Endodermal cell (in vitro differentiated cells): Measurements from ENCODE around the gene NUTM1. TPM values are rescaled to one million over a fixed set of nuclear protein-coding genes. Genes with fewer than 3 reads are reported as not detected.
"Not testable (repeated sequence)": the region's sequence is repeated elsewhere in the genome, so short reads cannot be mapped to it uniquely, and the experiment has no call there.

Experiments
- DNase-seq: peaks from one replicate; pipeline ENCODE4 v3.0.0-alpha.2; 2017
- H3K27ac ChIP-seq: 2 replicates; pipeline ENCODE4 v1.5.1; 2013; ENCODE audit warnings: mild to moderate bottlenecking, low read depth, low read length, moderate library complexity
- H3K27me3 ChIP-seq: 2 replicates; pipeline ENCODE4 v1.6.1; 2013; ENCODE audit warnings: mild to moderate bottlenecking, low read length, moderate library complexity; ENCODE audit not compliant: insufficient read depth, control insufficient read depth, poor library complexity, severe bottlenecking
- H3K36me3 ChIP-seq: 2 replicates; pipeline ENCODE4 v1.7.0; 2013; ENCODE audit warnings: mild to moderate bottlenecking, low read length, moderate library complexity; ENCODE audit not compliant: control insufficient read depth, insufficient read depth
- H3K4me1 ChIP-seq: one replicate; pipeline ENCODE4 v1.7.0; 2013; ENCODE audit warnings: low read length; ENCODE audit not compliant: control insufficient read depth, insufficient read depth
- H3K4me3 ChIP-seq: 2 replicates; pipeline ENCODE4 v1.5.1; 2013; ENCODE audit warnings: mild to moderate bottlenecking, low read length, moderate library complexity
- H3K9ac ChIP-seq: 2 replicates; pipeline ENCODE4 v1.6.1; 2013; ENCODE audit warnings: mild to moderate bottlenecking, low read length, moderate library complexity; ENCODE audit not compliant: poor library complexity, severe bottlenecking; ENCODE audit errors: extremely low read depth
- H3K9me3 ChIP-seq: 2 replicates; pipeline ENCODE4 v1.6.1; 2013; ENCODE audit warnings: mild to moderate bottlenecking, low read length, moderate library complexity; ENCODE audit not compliant: control insufficient read depth
- H3K27ac Mint-ChIP-seq: 2 replicates; pipeline ENCODE4 v1.8.0; 2020; ENCODE audit warnings: mixed read lengths
- H3K27me3 Mint-ChIP-seq: 2 replicates; pipeline ENCODE4 v1.8.0; 2021; ENCODE audit warnings: mild to moderate bottlenecking, mixed read lengths; ENCODE audit not compliant: insufficient read depth
- H3K36me3 Mint-ChIP-seq: 2 replicates; pipeline ENCODE4 v1.8.0; 2020; ENCODE audit warnings: low read depth, mixed read lengths
- H3K4me1 Mint-ChIP-seq: 2 replicates; pipeline ENCODE4 v1.8.0; 2020; ENCODE audit warnings: mixed read lengths
- H3K4me3 Mint-ChIP-seq: 2 replicates; pipeline ENCODE4 v1.8.0; 2020; ENCODE audit warnings: mild to moderate bottlenecking, moderate library complexity, mixed read lengths
- H3K9me3 Mint-ChIP-seq: 2 replicates; pipeline ENCODE4 v1.8.0; 2020; ENCODE audit warnings: mild to moderate bottlenecking, mixed read lengths
- CTCF ChIP-seq: fragments of 200-600 bp; sonication (generic); conservative IDR thresholded peaks from 2 replicates; pipeline ENCODE4 v1.5.0; 2021; ENCODE audit warnings: antibody characterized with exemption, mild to moderate bottlenecking
- WGBS, 2 experiments: methylation state at CpG; one replicate each; pipeline versions ENCODE4 v1.1.5 to v1.1.7; 2013; ENCODE audit warnings: missing lambda C conversion rate in 2 of 2, mixed read lengths in 1 of 2; ENCODE audit not compliant: insufficient coverage in 1 of 2, insufficient read length in 1 of 2; 5-methylcytosine and 5-hydroxymethylcytosine counted together
- total RNA-seq, 2 donors: library from RNA; stranded (reverse); fragmentation: NEBNext Ultra II Directional in 1 of 2; extraction: Animal tissue kit (Norgen Biotek cat#: 25700) in 1 of 2; gene quantifications; 2 replicates in 1 of 2; 3 replicates in 1 of 2; pipeline ENCODE4 v1.2.1, GENCODE V29; 2021

Gene NUTM1
- total RNA-seq, 2 donors from 2014 or later: 0.09 TPM; not detected in 1

DNA sequence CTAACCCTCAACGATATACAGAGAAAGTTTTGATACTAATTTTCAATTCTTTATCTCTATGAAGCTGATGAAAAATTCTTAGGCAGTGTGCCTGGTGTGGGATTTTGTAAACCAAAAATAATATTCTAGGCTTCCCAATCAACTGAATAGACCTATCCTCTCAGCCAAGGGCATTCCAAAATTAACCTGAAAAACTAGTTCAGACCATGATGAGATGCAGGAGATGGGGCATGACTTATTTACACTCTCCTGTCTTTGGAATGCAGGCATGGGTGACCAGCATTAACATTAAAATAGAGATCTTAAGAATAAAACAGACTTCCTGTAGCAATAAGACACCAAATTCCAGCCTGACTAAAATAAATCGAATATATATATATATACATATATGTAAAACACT, 31.7 kb downstream of the NUTM1 start:
- WGBS, 2 experiments: no CpG with 5 or more reads among the region's 2 CpGs
- Mint-ChIP-seq H3K4me3 (no peak overlapping the region), H3K36me3 (no peaks in the 10 kb centered on the region), H3K9me3 (peaks cover 21% of the 10 kb centered on the region), H3K27ac (no peak overlapping the region), H3K27me3 (peaks cover 11% of the 10 kb centered on the region), H3K4me1 (peaks cover 7% of the 10 kb centered on the region)
- no peaks in the 10 kb centered on the region for H3K36me3 ChIP-seq
- no peak overlapping the region for H3K27ac ChIP-seq
- DNase-seq: no peak
- H3K4me1 ChIP-seq: no peaks in the 10 kb centered on the region
- TF ChIP-seq CTCF: no peak
- no peak overlapping the region for H3K4me3 ChIP-seq
- H3K27me3 ChIP-seq: no peaks in the 10 kb centered on the region
- H3K9ac ChIP-seq: no peak overlapping the region
- peaks cover 11% of the 10 kb centered on the region for H3K9me3 ChIP-seq

- H3K27me3 Mint-ChIP-seq, H3K4me3 ChIP-seq, DNase-seq, H3K27ac Mint-ChIP-seq, H3K27ac ChIP-seq, H3K36me3 ChIP-seq, H3K36me3 Mint-ChIP-seq, H3K4me1 Mint-ChIP-seq, H3K4me1 ChIP-seq, H3K27me3 ChIP-seq, H3K4me3 Mint-ChIP-seq, H3K9ac ChIP-seq: not testable (repeated sequence)
- 80 to 100% methylated on average over 1 to 2 of the region's 2 CpGs for WGBS, 2 experiments
- peaks cover 11% of the 10 kb centered on the region for H3K9me3 ChIP-seq
- H3K9me3 Mint-ChIP-seq: peaks cover 21% of the 10 kb centered on the region
These were observed 32.4 kb downstream of the NUTM1 start for GRCh38 chr15:34375541-34375940.

GRCh38 chr15:34376856-34377255, 33.7 kb downstream of the NUTM1 start:
- Histone ChIP-seq H3K27me3 (no peaks in the 10 kb centered on the region), H3K36me3 (no peaks in the 10 kb centered on the region), H3K27ac (no peak overlapping the region), H3K9ac (no peak overlapping the region), H3K4me1 (no peaks in the 10 kb centered on the region), H3K9me3 (peaks cover 5% of the 10 kb centered on the region), H3K4me3 (no peak overlapping the region)
- Mint-ChIP-seq H3K4me1 (peaks cover 7% of the 10 kb centered on the region), H3K4me3 (no peak overlapping the region), H3K9me3 (peaks cover 16% of the 10 kb centered on the region), H3K27me3 (peaks cover 7% of the 10 kb centered on the region), H3K27ac (no peak overlapping the region), H3K36me3 (no peaks in the 10 kb centered on the region)
- 83 to 93% methylated on average over 1 to 2 of the region's 2 CpGs for WGBS, 2 experiments
- no peak for DNase-seq
- no peak for TF ChIP-seq CTCF

- not testable (repeated sequence) for H3K27me3 ChIP-seq, DNase-seq, H3K27me3 Mint-ChIP-seq, H3K9me3 Mint-ChIP-seq, H3K4me1 Mint-ChIP-seq, H3K9ac ChIP-seq, H3K4me3 ChIP-seq, H3K27ac Mint-ChIP-seq, H3K36me3 ChIP-seq, H3K4me1 ChIP-seq, H3K27ac ChIP-seq, H3K36me3 Mint-ChIP-seq, H3K9me3 ChIP-seq, H3K4me3 Mint-ChIP-seq
- WGBS, 2 experiments: 95 to 100% methylated on average over 2 to 3 of the region's 4 CpGs
These were observed 37.4 kb downstream of the NUTM1 start for GRCh38 chr15:34380491-34380890.

DNA sequence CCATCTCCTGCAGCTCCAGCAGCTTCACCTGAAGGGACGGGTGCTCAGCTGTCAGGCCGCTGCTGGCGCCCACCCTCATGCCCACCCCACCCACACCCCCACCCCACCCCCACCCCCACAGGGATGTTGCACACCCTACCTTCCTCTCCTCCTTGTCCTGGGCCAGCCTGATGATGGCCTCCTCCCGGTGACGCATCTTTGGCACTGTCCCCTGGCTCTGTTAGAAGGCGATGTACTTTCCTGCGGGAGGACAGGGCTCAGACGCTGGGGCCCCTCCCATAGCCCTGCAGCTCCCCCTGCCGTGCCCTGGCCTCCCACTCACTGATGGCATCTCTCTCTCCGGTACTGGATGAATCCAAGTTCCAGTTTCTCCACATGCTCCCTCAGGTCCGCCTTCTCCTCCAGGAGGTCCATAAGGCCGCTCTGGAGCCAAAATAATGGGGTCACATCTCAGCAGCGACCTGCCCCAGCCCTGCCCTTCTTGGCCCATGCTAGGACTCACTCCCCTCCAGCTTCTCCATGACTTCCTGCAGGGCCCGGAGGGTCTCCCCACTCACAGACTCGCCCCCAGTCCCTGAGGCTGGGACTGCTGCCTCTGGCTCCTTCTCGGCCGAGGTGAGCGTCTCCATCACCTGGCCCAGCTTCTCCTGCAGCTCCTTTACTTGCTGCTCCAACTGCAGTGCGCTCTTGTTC, 38.9 kb downstream of the NUTM1 start:
- not testable (repeated sequence) for H3K9ac ChIP-seq, H3K9me3 ChIP-seq, H3K4me3 ChIP-seq, H3K27me3 ChIP-seq, H3K27ac ChIP-seq, H3K9me3 Mint-ChIP-seq, DNase-seq, H3K27ac Mint-ChIP-seq, H3K36me3 Mint-ChIP-seq, H3K4me3 Mint-ChIP-seq, H3K27me3 Mint-ChIP-seq, H3K36me3 ChIP-seq, H3K4me1 Mint-ChIP-seq, H3K4me1 ChIP-seq
- WGBS, 2 experiments: no CpG with 5 or more reads among the region's 19 CpGs

DNA sequence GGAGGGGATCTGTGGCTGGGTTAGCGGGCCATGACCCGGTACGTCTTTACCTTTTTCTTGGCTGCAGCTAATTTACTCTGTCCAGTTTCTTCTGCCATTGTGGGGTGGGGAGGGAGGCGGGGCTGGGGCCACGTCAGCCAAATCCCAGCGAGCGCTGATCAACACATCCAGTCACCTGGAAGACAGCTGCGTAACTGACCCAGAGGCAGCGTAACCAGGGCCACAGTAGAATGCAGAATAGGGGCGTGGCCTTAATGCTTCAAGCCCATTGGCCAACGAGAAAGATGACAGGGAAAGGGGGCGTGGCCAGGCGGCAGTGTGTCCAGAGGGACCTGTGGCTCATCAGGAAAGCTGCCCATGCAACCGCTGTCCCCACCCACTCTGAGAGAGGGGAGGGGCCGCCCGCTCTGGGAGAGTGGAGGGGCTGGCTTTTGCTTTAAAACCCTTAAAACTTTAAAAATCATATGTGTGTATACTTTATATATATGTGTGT, 46.5 kb downstream of the NUTM1 start:
- not testable (repeated sequence) for H3K4me3 ChIP-seq, H3K9ac ChIP-seq, H3K27ac ChIP-seq, H3K4me3 Mint-ChIP-seq, H3K4me1 ChIP-seq, DNase-seq, H3K36me3 Mint-ChIP-seq, H3K9me3 Mint-ChIP-seq, H3K36me3 ChIP-seq, H3K27ac Mint-ChIP-seq, H3K9me3 ChIP-seq, H3K27me3 Mint-ChIP-seq, H3K4me1 Mint-ChIP-seq, H3K27me3 ChIP-seq
- no CpG with 5 or more reads among the region's 16 CpGs for WGBS, 2 experiments
